COLO829 (cell line): Measurements from ENCODE around the gene ATP8A1.

Experiments
- DNase-seq: peaks from one replicate; pipeline ENCODE4 v3.0.0; 2012; ENCODE audit warnings: low spot score

Gene ATP8A1

GRCh38 chr4:42626629-42627146 lies 30.2 kb downstream of the ATP8A1 start:
- DNase-seq: no peak

GRCh38 chr4:42625329-42625728 lies 31.6 kb downstream of the ATP8A1 start:
- DNase-seq: no peak

- DNase-seq: no peak
Observed at GRCh38 chr4:42624551-42624950, 32.4 kb downstream of the ATP8A1 start.

- DNase-seq: no peak
Observed at GRCh38 chr4:42618023-42618422, 38.9 kb downstream of the ATP8A1 start.

- DNase-seq: no peak
Observed at GRCh38 chr4:42617030-42617429, 39.9 kb downstream of the ATP8A1 start.

- DNase-seq: no peak
Observed at GRCh38 chr4:42616572-42616971, 40.3 kb downstream of the ATP8A1 start.

- no peak for DNase-seq
Observed at GRCh38 chr4:42615131-42615763, 41.7 kb downstream of the ATP8A1 start.

- no peak for DNase-seq
Observed at GRCh38 chr4:42612898-42613297, 44.0 kb downstream of the ATP8A1 start.

- no peak for DNase-seq
Observed at GRCh38 chr4:42610941-42611340, 46.0 kb downstream of the ATP8A1 start.

- no peak for DNase-seq
Observed at GRCh38 chr4:42609051-42609450, 47.9 kb downstream of the ATP8A1 start.

GRCh38 chr4:42608551-42608950 lies 48.4 kb downstream of the ATP8A1 start:
- DNase-seq: peak; percentile 31

GRCh38 chr4:42607011-42607726 lies 49.7 kb downstream of the ATP8A1 start:
- no peak for DNase-seq

- DNase-seq: no peak
Observed at GRCh38 chr4:42605264-42605663, 51.6 kb downstream of the ATP8A1 start.

- no peak for DNase-seq
Observed at GRCh38 chr4:42603862-42604261, 53.0 kb downstream of the ATP8A1 start.

GRCh38 chr4:42600578-42600977 lies 56.3 kb downstream of the ATP8A1 start:
- DNase-seq: no peak

GRCh38 chr4:42596918-42597317 lies 60.0 kb downstream of the ATP8A1 start:
- no peak for DNase-seq

- no peak for DNase-seq
Observed at GRCh38 chr4:42594888-42595287, 62.0 kb downstream of the ATP8A1 start.

- DNase-seq: no peak
Observed at GRCh38 chr4:42588909-42589308, 68.0 kb downstream of the ATP8A1 start.

- DNase-seq: no peak
Observed at GRCh38 chr4:42586775-42587174, 70.1 kb downstream of the ATP8A1 start.

- DNase-seq: no peak
Observed at GRCh38 chr4:42579903-42580302, 77.0 kb downstream of the ATP8A1 start.

- no peak for DNase-seq
Observed at GRCh38 chr4:42578187-42578586, 78.7 kb downstream of the ATP8A1 start.

GRCh38 chr4:42574870-42575430 lies 82.0 kb downstream of the ATP8A1 start:
- DNase-seq: no peak

GRCh38 chr4:42573249-42573648 lies 83.7 kb downstream of the ATP8A1 start:
- no peak for DNase-seq
